HG03457 (cell line): ENCODE measurements around the gene HOXB3.

Experiments used
- ATAC-seq: cut with Tn5 transposase; IDR thresholded peaks from one replicate; pipeline ENCODE4 v1.9.1; 2021; ENCODE audit warnings: moderate number of reproducible peaks; ENCODE audit not compliant: unreplicated experiment

Gene HOXB3

GRCh38 chr17:48571826-48572417, 18.1 kb downstream of the HOXB3 start:
- ATAC-seq, result no peak

GRCh38 chr17:48571024-48571818, 18.8 kb downstream of the HOXB3 start:
- ATAC-seq, result no peak

GRCh38 chr17:48570325-48571023, 19.6 kb downstream of the HOXB3 start:
- ATAC-seq, result no peak

GRCh38 chr17:48569674-48570324, 20.2 kb downstream of the HOXB3 start:
- no peak for ATAC-seq

GRCh38 chr17:48569240-48569582, 20.8 kb downstream of the HOXB3 start:
- no peak for ATAC-seq

- ATAC-seq, result no peak
Observed at GRCh38 chr17:48568499-48569239, 21.4 kb downstream of the HOXB3 start.

- no peak for ATAC-seq
Observed at GRCh38 chr17:48567646-48568354, 22.2 kb downstream of the HOXB3 start.

- ATAC-seq, result no peak
Observed at GRCh38 chr17:48567209-48567608, 22.8 kb downstream of the HOXB3 start.

- no peak for ATAC-seq
Observed at GRCh38 chr17:48566717-48567116, 23.3 kb downstream of the HOXB3 start.

GRCh38 chr17:48565925-48566710, 23.9 kb downstream of the HOXB3 start:
- ATAC-seq, result no peak

GRCh38 chr17:48565022-48565554, 25.0 kb downstream of the HOXB3 start:
- ATAC-seq, result no peak

- ATAC-seq, result no peak
Observed at GRCh38 chr17:48564188-48565021, 25.6 kb downstream of the HOXB3 start.

GRCh38 chr17:48563867-48564187, 26.2 kb downstream of the HOXB3 start:
- ATAC-seq, result no peak

- ATAC-seq, result no peak
Observed at GRCh38 chr17:48563385-48563838, 26.6 kb downstream of the HOXB3 start.

GRCh38 chr17:48562934-48563333, 27.1 kb downstream of the HOXB3 start:
- ATAC-seq, result no peak

GRCh38 chr17:48561884-48562810, 27.9 kb downstream of the HOXB3 start:
- ATAC-seq, result peak; percentile 43
